ENCODE results near the gene POTEI. TPM values are rescaled to one million over a fixed set of nuclear protein-coding genes. Genes with fewer than 3 reads are reported as not detected.
"Not testable (repeated sequence)": the region's sequence is repeated elsewhere in the genome, so short reads cannot be mapped to it uniquely, and the experiment has no call there.

POTEI gene
- total RNA-seq, result not detected

DNA sequence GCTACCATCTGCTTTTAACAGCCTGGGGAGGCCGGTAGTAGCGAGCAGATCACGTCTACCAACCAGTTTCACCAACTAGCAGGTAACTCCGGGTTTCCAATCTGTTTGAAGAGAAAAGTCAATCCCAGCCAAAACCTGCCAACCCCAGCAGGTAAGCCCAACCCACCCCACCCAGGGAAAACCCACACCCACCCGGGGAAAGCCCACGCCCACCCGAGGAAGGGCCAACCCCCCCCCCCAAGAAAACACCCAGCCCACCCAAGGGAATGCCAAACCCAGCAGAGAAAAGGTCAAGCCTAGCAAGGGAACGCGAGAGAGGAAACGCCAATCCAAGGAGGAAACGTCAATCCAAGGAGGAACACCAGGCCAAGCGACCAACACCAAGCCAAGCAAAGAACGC is at the start of gene POTEI:
Gene POTEI (minus strand): TSS at position 101 of the 400 bp plus-strand sequence. CDS start 93 bp downstream, at position 8.
- not testable (repeated sequence) for H3K4me1 ChIP-seq; DNase-seq (ENCODE audit: low spot score in 2 of 2); H3K27me3 ChIP-seq; H3K27ac ChIP-seq; H3K36me3 ChIP-seq; H3K9me3 ChIP-seq; H3K4me3 ChIP-seq
- no CpG with 5 or more reads among the region's 13 CpGs for WGBS, 2 donors

DNA sequence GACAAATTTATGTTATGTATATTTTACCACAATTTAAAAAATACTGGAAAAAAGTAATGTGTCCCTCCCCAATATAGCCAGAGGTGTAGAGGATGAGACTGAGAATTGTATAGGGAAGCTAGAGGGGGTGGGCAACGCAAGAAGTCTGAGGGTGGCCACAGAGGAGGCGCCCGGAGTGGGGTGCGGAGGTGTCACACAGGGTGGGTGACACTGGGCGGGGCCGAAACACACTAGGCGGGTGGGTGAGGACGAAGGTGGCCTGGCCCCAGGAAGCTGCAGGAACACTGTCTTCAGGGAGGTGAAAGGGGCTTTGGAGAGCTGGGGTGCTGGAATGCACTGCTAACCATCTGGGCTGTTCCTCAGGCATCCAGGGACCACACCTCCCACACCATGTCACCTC is 47.3 kb upstream of the POTEI start:
- no CpG with 5 or more reads among the region's 8 CpGs for WGBS, 2 donors
- not testable (repeated sequence) for H3K4me1 ChIP-seq, H3K36me3 ChIP-seq

DNA sequence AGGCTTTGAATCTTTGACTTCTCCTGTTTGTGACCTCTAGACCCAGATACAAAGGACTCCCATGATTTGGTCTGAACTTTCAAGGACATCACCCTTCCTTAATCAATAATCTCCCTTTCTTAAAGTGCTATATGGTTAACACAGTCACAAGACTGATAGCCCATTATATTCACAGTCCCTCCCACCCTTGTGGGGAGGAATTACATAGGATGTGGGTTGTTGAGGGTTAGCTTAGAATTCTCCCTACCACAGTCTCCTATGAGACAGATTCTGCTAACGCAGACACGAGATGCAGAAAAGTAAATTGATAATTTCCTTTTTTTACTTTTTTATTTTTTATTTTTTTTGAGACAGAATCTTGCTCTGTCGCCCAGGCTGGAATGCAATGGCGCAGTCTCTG is 45.0 kb upstream of the POTEI start:
- H3K9me3 ChIP-seq; H3K4me1 ChIP-seq; DNase-seq (ENCODE audit: low spot score in 2 of 2); H3K36me3 ChIP-seq; H3K4me3 ChIP-seq; H3K27me3 ChIP-seq; H3K27ac ChIP-seq: not testable (repeated sequence)
- WGBS, 2 donors, result no CpG with 5 or more reads among the region's 4 CpGs

More for the DNA sequence above, 47.3 kb upstream of the POTEI start:
- not testable (repeated sequence) for H3K27me3 ChIP-seq; H3K9me3 ChIP-seq; DNase-seq (ENCODE audit: low spot score in 2 of 2); H3K27ac ChIP-seq; H3K4me3 ChIP-seq

DNA sequence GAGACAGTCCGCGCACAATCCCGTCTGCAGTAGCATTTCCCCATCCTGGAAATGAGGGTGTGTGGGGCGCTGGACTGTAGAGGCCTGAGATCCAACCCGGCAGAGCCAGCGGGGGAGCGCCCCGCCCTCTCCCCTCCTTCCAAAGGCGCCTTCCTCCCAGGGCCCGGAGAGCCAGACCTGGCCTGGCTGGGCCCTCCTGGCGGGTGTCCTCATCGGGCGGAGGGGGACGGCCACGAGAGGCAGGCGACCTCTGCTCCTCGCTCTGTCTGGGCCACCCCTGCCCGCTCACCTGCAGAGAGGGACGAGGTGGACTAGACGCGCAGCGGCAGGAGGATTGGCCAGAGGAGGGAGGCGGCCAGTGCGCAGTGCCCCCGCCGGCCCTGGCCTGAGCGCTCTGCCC is 40.3 kb upstream of the POTEI start:
- no CpG with 5 or more reads among the region's 27 CpGs for WGBS, 2 donors
- not testable (repeated sequence) for H3K36me3 ChIP-seq; H3K4me1 ChIP-seq; H3K9me3 ChIP-seq; H3K27me3 ChIP-seq; H3K27ac ChIP-seq; H3K4me3 ChIP-seq; DNase-seq (ENCODE audit: low spot score in 2 of 2)

DNA sequence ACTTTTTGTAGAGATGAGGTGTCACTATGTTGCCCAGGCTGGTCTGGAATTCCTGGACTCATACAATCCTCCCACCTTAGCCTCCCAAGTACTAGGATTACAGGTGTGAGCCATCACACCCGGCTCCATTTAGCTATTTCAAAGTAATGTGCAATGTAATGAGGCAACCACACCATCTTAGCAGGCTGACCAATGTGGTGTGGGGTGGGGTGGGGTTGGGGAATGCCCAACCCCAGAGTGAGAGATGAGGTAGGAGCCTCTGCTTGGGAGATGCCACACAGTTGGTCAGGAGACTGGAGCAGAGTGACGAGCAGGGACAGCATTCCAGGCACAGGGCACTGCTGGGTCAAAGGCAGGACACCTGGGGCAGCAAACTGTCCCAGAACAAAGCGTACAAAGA is 39.3 kb upstream of the POTEI start:
- no CpG with 5 or more reads among the region's 3 CpGs for WGBS, 2 donors

DNA sequence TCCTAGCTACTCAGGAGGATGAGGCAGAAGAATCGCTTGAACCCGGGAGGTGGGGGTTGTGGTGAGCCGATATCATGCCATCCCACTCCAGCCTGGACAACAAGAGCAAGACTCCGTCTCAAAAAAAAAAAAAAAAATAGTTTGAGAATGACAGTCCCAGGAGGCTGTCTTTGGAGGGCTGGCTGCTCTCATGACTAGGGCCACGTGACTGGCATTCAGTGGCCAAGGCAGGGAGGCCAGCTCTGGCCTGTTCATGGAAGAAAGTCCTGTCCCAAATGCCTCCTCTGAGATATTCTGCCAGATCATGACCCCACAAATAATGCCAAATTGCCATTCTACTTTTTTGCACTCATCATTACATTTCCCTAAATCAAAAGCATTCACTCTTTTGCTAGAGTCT is 35.9 kb upstream of the POTEI start:
- not testable (repeated sequence) for H3K27me3 ChIP-seq; H3K27ac ChIP-seq; DNase-seq (ENCODE audit: low spot score in 2 of 2); H3K4me1 ChIP-seq; H3K4me3 ChIP-seq; H3K36me3 ChIP-seq; H3K9me3 ChIP-seq
- no CpG with 5 or more reads among the region's 5 CpGs for WGBS, 2 donors

More for the DNA sequence above, 39.3 kb upstream of the POTEI start:
- H3K4me1 ChIP-seq; H3K27me3 ChIP-seq; DNase-seq (ENCODE audit: low spot score in 2 of 2); H3K9me3 ChIP-seq; H3K4me3 ChIP-seq; H3K36me3 ChIP-seq; H3K27ac ChIP-seq: not testable (repeated sequence)

DNA sequence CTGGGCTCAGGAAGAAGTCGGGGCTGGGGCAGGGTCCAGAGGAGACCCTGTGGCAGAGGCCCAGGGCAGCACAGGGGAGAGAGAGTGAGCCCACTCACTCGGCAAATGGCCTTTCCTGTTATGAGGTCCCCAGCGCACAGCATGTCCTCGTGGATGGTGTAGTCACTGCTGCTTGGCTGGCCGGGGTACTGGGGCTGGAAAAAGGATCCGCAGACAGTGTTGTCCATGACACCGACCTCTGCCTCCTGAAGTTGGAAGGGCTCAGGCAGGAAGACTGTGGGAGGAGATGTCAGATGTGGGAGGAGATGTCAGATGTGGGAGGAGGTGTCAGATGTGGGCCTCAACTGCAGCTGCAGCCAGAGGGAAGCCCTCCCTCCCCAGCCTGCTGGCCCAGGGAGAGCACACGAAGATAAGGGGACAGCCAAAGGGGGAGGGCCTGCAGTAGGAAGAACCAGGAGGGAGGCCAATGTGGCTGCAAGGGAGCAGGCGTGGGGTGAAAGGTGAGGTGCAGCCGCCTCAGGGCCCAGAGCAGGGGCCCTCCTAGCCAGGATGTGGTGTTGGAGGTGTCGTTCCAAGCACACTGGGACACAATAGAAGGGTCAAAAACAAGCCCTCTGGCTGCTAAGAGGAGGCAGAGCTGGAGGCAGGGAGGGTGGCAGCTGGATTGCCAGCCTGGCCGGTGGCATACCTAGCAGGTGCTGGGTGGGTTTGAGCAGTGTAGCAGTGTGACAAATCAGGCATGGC is 34.8 kb upstream of the POTEI start:
- H3K4me3 ChIP-seq; DNase-seq (ENCODE audit: low spot score in 2 of 2); H3K9me3 ChIP-seq; H3K36me3 ChIP-seq; H3K27me3 ChIP-seq; H3K27ac ChIP-seq; H3K4me1 ChIP-seq: not testable (repeated sequence)
- WGBS, 2 donors, result no CpG with 5 or more reads among the region's 12 CpGs

DNA sequence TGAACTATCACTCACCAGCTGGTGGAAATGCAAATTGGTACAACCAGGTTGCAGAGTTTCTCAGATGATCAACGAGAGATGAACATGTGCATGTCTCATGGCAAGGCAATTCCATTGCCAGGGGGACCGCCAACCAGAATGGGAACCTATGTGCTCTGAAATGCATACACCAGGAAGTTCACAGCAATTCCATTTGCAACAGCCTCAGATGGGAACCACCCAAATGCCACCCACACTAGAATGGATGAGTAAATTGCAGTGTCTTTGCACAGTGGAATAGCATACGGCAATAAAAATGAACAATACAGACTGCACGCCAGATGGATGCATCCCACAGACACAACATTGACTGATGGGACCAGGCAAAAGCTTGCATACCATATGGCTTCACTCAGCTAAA is 33.7 kb upstream of the POTEI start:
- H3K4me3 ChIP-seq; H3K9me3 ChIP-seq; H3K36me3 ChIP-seq; H3K4me1 ChIP-seq; H3K27me3 ChIP-seq; DNase-seq (ENCODE audit: low spot score in 2 of 2); H3K27ac ChIP-seq: not testable (repeated sequence)
- no CpG with 5 or more reads among the region's 4 CpGs for WGBS, 2 donors

DNA sequence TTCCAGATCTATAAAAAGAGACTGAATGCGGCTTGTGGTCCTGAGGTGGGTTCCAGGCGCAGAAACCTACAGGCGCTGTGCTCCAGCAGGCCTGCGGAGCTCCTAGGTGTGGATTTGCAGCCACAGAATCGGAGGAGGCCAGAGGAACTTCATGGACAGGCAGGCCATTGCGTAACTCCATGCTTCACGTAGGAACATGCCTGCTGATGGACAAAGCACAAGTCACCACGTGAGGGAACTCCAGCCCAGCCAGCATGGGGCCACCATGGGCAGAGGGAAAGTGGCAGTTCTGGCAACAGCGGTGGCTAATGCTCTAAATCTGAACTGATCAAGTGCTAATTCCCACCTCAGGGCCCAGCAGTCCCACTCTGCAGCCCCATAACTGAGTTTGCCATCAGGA is 29.1 kb upstream of the POTEI start:
- not testable (repeated sequence) for H3K4me3 ChIP-seq; H3K27me3 ChIP-seq; H3K9me3 ChIP-seq; H3K36me3 ChIP-seq; H3K27ac ChIP-seq; H3K4me1 ChIP-seq; DNase-seq (ENCODE audit: low spot score in 2 of 2)
- no CpG with 5 or more reads among the region's 9 CpGs for WGBS, 2 donors

DNA sequence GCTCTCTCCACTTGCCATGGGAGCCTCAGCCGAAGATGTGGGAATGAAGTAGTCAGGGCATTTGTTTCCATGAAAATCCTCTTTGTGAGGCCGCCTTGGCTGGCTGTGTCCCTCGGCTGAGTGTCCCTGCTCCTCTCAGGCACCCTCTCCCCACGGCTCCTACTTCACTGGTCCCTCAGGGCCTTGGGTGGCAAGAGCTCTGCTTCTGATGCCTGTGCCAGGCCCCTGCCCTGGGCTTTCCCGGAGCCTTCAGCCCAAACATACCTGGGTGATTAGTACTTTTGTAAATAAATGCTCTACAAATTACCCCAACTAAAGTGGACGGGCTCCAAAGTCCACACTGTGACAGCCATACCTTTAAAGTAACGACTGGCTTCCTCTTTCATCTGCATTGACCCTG is 27.5 kb upstream of the POTEI start:
- H3K9me3 ChIP-seq; DNase-seq (ENCODE audit: low spot score in 2 of 2); H3K4me1 ChIP-seq; H3K4me3 ChIP-seq; H3K36me3 ChIP-seq; H3K27me3 ChIP-seq; H3K27ac ChIP-seq: not testable (repeated sequence)
- WGBS, 2 donors, result no CpG with 5 or more reads among the region's 7 CpGs

DNA sequence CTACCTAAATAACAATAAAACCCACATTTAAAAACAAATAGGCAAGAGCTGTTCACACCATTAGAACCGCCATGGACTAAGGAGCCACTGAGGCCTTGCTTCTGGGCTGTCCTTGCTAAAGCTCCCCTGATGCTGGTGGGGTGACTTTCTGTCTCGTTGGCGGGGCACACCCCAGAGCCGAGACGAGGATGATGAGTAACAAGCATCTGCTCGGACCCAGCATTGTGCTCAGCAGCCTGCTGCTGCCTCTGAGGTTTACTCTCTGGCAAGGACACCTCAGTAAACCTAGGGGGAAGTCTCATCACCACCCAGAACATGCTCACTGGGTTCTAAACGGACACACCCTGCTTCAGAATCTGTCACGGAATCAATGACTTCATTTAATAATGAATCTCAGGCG is 22.5 kb upstream of the POTEI start:
- no CpG with 5 or more reads among the region's 9 CpGs for WGBS, 2 donors
- not testable (repeated sequence) for H3K9me3 ChIP-seq; H3K4me3 ChIP-seq; H3K27ac ChIP-seq; H3K27me3 ChIP-seq; H3K4me1 ChIP-seq; DNase-seq (ENCODE audit: low spot score in 2 of 2); H3K36me3 ChIP-seq

DNA sequence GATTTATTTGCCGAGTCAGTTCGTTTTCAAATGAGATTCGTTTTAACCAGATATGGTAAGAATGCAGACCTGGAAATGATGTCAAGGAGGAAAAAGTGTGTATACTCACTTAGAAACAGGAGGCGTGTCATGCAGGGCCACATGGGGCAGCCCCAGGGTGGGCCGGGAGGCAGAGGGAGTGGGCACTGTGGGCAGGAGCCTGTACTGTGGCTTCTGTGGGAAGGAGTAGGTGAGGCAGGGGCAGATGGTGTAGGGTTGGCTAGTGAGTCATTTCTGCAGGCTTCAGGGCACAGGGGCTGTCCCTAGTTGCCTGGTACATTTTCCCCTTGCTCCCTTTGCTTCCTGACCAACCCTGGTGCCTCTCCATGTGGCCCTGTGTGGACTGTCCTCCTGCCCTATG is 22.1 kb upstream of the POTEI start:
- not testable (repeated sequence) for H3K27ac ChIP-seq; H3K4me3 ChIP-seq; H3K36me3 ChIP-seq; DNase-seq (ENCODE audit: low spot score in 2 of 2); H3K4me1 ChIP-seq; H3K9me3 ChIP-seq; H3K27me3 ChIP-seq
- WGBS, 2 donors, result no CpG with 5 or more reads among the region's 5 CpGs

DNA sequence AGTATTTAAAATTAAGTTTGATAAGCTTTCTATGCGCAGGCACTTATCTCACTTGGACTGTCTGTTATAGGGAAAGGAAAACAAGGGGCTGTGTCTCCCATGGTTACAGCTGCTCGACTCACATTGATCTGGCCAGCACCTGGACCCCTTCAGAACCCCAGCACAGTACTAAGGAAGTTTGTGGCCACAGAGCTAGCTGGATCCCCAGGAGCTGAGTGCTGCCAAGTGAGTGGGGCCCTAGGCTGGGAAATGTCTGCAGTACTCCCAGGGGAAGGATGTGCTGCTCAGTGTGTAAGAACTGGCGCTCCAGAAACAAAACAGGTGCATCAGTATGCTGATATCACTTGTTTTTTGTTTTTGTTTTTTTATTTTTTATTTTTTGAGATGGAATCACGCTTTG is 21.1 kb upstream of the POTEI start:
- not testable (repeated sequence) for H3K9me3 ChIP-seq; H3K27ac ChIP-seq; H3K27me3 ChIP-seq; H3K4me1 ChIP-seq; H3K36me3 ChIP-seq; H3K4me3 ChIP-seq; DNase-seq (ENCODE audit: low spot score in 2 of 2)
- WGBS, 2 donors, result no CpG with 5 or more reads among the region's 4 CpGs

DNA sequence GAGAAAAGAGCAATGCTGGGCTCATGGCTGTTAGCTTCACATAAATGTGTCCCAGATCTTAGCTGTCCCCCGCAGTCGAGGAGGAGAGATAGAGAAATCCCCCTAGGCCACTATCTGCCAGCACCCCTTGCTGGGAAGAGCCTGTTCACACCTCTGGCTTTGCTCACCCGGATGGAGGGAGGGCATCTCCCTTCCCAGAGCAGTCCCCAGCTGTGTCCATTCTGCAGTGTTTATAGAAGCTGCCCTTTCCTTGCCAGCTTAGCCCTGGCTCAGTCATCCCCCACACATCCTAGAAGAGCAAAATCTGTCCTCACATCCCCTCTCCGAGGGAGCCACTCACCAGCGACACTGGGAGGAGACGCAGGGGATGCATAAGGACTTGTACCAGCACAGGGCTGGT is 20.4 kb upstream of the POTEI start:
- not testable (repeated sequence) for H3K4me3 ChIP-seq; H3K9me3 ChIP-seq; H3K27me3 ChIP-seq; H3K27ac ChIP-seq; H3K4me1 ChIP-seq; DNase-seq (ENCODE audit: low spot score in 2 of 2); H3K36me3 ChIP-seq
- WGBS, 2 donors, result no CpG with 5 or more reads among the region's 6 CpGs
